Glomerular visceral epithelial cell (primary cell): ENCODE results near the gene MKRN2.

Source experiments
- DNase-seq: peaks from one replicate; pipeline ENCODE4 v3.0.0-alpha.2; 2016; ENCODE audit errors: extremely low spot score

MKRN2 gene

DNA sequence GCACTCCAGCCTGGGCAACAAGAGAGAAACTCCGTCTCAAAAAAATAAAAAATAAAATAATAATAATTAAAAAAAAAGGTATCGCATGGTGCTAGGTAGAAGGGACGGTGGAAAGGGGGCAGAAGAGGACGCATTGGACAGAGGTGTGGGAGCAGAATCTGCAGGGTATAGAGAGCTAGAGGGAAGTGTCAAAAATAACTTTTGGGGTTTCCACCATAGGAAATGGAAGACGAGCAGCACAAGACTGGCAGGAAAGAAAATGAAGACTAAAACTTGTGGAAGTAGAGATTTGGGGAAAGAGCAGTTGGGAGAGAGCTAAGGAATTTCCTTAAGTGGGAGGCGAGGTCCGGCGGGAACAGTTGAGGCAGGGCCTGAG, 585 bp upstream of the MKRN2 start:
- no peak for DNase-seq

DNA sequence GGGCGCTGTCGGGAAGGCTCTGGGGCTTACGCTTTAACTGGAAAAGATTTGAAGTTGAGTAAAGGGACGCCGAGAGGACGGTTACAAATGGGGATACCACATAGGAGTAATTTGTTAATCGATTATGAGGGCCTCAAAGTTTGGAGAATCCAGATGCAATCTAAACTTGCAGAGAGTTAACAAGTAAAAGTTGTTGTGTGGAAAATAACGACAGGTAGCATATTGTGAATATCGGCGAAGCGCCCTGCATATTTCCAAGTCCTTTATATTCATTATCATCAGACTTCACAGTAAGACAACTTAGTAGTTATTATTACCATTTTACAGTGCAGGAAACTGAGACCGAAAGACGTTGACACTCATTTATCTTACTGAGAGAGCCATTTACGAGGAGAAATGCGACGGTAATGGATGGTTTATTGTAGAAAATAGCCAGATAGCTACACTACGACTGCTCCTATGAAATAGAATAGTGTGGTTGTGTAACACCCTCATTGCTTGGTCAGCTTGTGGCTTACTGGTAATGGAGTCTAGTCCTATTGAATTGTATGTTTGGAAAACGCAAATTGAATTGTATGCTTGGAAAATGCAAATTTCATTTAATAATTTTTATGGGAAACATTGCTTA, 700 bp downstream of the MKRN2 start:
- DNase-seq, result peak; percentile 19

GRCh38 chr3:12558706-12559105, 1.8 kb downstream of the MKRN2 start:
- DNase-seq, result no peak

GRCh38 chr3:12559520-12559919, 2.6 kb downstream of the MKRN2 start:
- DNase-seq, result no peak

DNA sequence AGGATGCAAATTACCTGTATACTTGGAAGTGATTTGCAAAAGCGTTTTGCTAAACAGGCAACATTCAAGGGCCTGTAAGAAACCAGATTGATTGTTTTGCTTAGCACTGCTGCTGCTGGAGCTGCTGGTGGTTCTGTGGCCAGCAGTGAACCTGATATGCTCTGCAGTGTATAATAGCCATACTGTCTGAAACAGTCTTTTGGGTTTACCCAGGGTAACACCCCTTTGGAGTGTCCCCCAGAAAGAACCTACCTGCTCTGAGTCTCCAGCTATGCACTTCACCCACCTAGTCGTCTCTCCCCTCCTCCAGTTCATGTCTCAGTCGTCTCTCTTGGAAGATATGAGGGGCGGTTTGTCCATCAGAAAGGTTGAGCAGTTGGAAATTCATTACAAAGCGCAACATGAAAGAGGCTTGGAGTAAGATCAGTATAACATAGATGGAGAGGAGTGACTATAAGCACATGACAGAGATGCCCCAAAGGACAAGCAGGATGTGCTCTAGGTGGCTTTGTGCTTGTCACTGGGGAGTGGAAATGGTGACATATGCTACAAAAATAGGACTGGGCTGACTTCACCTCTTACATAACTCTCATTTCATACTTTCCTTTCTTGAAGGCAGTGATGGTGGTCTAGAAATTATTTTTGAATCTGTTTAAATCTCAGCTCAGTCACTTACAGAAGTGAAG, 3.8 kb downstream of the MKRN2 start:
- DNase-seq, result no peak

DNA sequence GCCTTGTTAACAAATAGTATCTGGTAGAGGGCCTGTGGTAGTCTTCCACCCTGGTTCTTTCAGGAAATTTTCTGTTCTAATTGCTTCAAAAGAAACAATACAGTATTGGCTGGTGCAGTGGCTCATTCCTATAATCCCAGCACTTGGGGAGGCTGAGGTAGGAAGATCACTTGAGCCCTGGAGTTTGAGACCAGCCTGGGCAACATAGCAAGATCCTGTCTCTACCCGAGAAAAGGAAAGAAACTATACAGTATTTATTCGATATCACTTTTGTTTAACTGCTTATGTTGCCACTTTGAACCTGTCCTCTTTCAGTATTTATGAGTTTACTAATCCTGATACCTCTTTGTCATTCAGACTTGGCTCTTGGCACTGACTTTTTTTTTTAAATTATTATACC, 4.5 kb downstream of the MKRN2 start:
- no peak for DNase-seq

GRCh38 chr3:12562451-12562850, 5.6 kb downstream of the MKRN2 start:
- DNase-seq, result no peak

- no peak for DNase-seq
Observed at GRCh38 chr3:12566976-12567375, 10.1 kb downstream of the MKRN2 start.

DNA sequence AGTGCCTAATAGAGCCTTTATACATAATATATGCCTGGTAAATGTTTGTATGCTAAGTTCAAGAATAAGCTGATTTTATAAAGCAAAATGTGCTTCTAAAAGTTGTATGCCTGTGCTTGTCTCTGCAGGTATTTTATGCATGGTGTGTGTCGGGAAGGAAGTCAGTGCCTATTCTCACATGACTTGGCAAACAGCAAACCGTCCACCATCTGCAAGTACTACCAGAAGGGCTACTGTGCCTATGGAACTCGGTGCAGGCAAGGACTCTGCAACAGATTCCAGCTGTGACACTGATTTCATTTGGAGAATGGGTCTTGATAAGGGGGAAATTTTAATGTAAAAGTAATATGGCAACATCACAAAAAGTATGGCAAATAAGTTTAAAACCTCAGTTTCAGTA, 11.9 kb downstream of the MKRN2 start:
- no peak for DNase-seq

- DNase-seq, result no peak
Observed at GRCh38 chr3:12569836-12570235, 12.9 kb downstream of the MKRN2 start.

DNA sequence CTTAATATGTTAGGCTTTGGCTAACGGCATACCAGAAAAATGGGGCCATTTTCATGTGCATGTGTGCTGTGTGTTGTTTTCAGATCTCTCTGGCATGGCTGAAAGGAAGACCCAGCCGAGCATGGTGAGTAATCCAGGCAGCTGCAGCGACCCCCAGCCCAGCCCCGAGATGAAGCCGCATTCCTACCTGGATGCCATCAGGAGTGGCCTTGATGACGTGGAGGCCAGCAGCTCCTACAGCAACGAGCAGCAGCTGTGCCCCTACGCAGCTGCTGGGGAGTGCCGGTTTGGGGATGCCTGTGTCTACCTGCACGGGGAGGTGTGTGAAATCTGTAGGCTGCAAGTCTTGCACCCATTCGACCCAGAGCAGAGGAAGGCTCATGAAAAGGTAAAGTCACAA, 15.1 kb downstream of the MKRN2 start:
- no peak for DNase-seq

GRCh38 chr3:12574131-12574530, 17.2 kb downstream of the MKRN2 start:
- DNase-seq, result no peak

DNA sequence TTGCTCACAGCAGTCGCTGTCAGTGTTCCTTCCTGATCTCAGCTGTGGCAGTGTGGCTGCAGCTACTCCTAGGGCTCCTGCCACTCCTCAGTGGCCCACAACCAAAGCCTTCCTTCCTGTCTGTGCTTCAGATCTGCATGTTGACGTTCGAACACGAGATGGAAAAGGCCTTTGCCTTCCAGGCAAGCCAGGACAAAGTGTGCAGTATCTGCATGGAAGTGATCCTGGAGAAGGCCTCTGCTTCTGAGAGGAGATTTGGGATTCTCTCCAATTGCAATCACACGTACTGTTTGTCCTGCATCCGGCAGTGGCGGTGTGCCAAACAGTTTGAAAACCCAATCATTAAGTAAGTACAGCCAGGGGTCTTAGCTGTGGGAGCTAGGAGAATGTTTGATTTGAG, 17.8 kb downstream of the MKRN2 start:
- DNase-seq, result no peak

- no peak for DNase-seq
Observed at GRCh38 chr3:12577379-12577778, 20.5 kb downstream of the MKRN2 start.

DNA sequence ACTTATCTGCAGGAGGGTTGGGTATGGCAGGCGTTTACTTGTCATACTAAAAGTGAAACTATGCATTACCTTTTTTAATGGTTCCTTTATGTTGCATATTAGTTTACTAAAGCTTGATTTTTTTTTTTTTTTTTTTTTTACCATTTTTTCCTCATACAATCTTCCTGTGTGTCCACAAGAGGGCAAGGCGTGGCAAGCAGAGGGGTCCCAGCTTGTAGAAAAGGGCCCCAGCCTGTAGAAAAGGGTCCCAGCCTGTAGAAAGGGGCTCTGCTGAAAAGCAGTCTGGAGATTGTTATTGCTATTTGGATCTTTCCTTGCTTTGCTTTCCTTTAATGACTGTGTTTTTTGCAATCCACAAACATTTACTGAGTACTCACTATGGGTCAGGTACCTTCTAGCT, 21.9 kb downstream of the MKRN2 start:
- no peak for DNase-seq

- no peak for DNase-seq
Observed at GRCh38 chr3:12579456-12579855, 22.6 kb downstream of the MKRN2 start.

GRCh38 chr3:12579905-12580304, 23.0 kb downstream of the MKRN2 start:
- no peak for DNase-seq

GRCh38 chr3:12582730-12583129, 25.8 kb downstream of the MKRN2 start:
- DNase-seq, result no peak

- DNase-seq, result no peak
Observed at GRCh38 chr3:12583280-12583679, 26.4 kb downstream of the MKRN2 start.

DNA sequence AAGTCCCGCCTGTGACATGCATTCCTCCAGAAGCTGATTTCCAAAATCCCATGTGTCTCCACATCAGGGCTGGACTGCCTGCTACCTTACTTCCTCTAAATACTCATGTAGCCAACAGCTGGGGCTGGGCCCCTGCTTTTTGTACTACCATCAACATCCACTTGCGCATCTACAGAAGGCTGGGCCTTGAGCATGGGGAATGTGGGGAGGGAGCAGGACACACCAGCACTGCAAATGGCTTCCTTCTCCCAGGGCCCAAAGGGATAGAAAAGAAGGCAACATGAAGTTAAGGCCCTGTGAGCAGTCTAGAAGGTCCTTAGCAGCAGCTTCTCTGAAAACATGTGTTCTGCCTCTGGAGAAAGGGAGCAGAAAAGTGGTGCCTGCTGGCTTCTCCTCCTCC, 27.2 kb downstream of the MKRN2 start:
- DNase-seq, result no peak

GRCh38 chr3:12585181-12585580, 28.3 kb downstream of the MKRN2 start:
- no peak for DNase-seq

DNA sequence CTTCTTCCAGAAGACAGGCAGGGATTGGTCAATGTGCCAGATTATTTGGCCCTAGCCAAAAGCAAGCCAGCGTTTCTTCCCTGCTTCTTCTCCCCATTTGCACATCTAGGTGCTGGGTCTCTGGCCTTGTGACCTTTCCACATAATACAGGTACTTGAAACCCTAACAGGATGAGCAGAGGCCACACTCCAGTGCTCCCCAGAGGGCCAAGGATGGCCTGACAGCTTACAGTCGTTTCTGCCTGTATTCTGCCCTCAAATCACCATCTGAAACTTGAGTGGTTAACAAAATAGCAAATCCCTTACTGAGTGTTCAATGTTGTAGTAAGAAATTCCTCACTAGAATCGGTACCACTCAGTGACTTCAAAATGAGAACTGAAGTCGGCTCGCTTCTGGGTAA, 29.1 kb downstream of the MKRN2 start:
- no peak for DNase-seq

- no peak for DNase-seq
Observed at GRCh38 chr3:12586403-12586802, 29.5 kb downstream of the MKRN2 start.
